Limb (tissue), 2 donors: ENCODE results near the gene TSG101.

Experiments used
- DNase-seq, 2 donors: peaks; one replicate each; pipeline ENCODE4 v3.0.0-alpha.2; 2016; ENCODE audit errors: extremely low spot score in 2 of 2

The TSG101 gene

DNA sequence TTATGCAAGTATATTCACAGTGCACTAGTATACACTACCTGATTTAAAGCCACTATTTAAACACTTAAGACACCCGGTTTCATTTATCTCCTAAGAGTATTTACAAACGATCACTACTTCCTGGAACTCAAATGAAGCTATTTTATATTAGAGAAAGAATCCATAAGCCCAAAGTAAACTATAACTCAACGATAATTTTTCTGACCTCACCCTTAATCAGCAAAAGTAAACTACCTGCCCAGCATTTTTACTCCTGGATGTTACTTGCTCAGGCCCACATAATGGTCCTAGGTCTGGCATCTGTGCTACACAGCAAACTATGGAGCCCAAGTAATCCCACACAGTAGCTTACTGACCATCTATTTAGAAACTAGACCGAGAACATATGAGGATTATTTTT is 33.4 kb downstream of the TSG101 start:
- DNase-seq = no peak

DNA sequence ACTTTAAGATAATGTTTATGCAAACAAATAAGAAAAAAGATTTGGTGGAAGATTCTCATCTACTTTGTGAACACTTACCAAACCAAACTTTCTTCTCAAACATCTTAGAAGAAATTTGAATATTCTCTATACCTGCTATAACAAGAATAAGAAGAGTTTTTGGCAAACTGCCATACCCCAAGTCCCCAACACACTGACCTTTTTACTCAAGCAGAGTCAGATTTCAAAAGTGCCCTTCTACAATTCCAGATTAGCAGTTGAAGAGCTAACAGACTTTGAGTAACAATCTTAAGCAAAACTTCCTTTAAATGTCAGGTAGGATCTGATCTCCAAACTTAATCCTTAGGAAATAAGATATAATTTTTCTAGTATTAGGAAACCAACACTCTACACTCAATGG is 33.9 kb downstream of the TSG101 start:
- DNase-seq = no peak

DNA sequence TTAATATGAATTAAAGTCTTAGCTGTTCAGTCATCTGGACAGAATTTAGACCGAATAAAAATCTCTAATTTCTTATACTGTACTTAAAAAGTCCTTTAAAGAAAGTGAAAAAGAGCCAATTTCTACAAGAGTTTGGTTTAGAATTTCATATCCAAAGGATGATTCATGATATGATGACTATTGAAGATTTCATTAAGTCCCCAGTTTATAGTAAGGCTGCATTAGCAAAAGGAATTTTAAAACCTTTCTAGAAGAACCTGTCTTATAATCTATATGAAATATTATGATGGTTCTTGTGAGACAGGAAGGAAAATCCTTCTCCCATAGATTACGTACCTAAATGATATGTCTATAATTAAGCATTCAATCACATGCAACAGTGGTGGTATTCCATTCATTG is 34.8 kb downstream of the TSG101 start:
- no peak for DNase-seq

DNA sequence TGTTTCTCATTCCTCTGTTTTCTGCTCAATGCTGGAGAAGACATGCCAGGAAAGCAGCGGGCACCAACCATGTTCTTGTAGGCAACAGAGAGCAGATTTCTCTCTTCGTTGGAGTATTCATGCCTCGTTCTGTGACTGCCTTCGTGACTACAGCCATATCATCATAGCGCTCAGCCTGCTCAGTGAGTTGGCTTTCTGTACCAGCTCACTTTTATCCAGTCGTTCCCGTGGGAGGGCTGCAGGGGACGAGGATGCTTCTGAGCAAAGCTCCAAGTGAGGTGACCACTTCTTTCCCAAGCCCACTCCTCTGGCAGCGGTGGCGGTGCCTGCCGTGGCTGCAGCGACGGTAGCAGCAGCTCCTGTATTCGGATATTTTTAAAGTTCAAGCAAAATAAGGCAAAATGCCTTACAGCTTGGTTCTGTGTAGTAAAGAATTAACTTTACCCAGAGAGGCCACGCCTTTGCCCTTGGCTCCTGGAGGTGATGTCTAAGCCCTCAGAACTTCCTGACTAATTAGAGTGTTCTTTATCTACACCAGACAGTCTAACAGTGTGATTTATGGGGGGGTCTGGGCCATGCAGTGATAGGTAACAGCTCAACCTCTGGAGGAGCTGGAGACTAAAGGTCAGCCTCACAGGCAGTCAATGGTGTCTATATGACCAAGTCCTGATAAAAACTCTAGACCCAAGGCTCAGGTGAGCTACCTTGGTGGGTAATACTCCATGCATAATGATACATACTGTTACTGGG is 35.8 kb downstream of the TSG101 start:
- no peak for DNase-seq

DNA sequence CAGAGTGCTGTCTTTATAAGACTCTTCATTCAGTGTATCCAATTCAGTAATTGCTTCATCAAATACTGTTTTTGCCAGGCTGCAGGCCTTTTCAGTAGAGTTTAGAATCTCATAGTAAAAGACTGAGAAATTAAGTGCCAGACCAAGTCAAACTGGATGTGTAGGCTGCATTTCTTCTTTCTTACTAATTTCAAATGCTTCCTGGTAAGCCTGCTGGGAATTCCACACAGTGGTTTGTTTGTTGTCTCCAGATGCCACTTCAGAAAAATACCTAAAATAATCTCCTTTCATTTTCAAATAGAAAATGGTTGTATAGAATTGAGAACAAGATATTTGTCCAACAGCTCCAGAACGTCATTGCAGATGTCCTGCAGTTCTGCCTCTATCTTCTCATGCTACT is 36.4 kb downstream of the TSG101 start:
- no peak for DNase-seq

DNA sequence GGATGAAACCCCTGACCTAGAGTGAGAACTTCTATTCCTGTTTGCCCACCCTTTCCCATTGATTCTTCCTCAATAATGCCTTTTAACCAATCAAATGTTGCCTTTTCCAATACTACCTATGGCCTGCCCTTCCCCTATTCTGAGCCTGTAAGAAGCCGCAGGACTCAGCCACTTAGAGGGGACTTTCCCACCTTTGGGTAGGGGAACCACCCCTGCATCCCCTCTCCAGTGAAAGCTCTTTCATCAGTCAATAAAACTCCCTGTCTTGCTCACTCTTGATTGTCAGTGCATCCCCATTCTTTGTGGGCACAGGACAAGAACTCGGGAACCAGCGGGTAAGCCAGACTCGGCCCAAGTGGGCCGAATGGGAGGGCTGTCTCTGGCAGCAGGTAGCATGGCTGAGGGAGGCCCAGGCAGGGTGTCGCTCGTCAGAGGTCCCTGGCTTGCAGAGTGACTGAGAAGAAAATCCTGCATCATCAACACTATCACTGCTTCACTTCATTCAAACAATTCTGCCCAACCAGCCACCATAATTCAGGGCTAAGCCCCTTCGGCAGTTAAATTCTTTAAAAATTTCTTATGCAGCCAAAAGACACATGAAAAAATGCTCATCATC is 40.7 kb downstream of the TSG101 start:
- no peak for DNase-seq

DNA sequence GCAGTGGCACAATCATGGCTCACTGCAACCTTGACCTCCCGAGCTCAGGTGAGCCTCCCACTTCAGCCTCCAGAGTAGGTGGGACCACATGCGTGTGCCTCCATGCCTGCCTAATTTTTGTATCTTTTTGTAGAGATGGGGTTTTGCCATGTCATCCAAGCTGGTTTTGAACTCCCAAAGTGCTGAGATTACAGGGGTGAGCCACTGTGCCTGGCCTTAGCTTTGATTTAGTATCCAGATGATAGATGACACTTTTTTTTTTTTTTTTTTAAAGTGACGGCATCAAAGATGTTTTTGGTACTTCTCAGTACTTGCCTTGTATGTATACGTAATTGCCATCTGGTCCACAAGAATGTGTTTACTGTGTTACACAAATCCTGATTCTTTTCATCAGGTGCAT is 47.7 kb downstream of the TSG101 start:
- DNase-seq = no peak

DNA sequence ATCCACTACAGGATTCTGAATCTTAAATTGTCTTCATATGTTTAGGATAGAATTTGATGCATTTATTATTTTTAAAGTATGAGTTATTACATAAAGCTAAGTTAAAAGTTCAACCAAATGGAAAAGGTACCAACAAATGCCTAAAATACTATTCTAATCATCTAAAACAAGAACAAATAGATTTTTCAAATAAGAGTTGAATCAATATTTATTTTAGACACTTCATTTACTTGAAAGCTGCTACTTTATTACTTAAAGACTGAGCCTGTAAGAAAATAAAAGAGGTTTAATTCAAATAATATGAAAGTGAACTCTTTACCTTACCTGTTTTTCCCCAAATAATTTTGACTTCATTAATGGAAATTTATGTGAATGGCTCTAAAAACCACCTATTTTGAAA is 54.2 kb downstream of the TSG101 start:
- DNase-seq = no peak

DNA sequence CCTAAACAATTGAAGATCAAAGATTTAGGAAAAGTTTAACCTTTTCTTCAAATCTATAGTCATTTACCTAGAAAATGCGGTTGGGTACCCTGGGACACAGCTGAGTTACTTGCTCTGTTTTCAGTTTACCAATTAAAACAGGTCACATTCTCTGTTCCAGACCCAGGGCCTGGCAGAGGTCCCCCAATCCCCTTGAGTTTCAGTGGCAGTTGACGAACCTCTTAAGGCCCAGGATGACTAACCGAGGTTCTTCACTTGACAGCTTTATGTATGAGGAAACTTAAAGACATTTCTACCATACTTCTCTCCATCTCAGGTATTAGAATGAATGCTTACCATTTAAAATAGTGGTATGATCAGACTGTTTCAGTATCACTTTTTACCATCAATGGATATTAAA is 54.7 kb downstream of the TSG101 start:
- no peak for DNase-seq

DNA sequence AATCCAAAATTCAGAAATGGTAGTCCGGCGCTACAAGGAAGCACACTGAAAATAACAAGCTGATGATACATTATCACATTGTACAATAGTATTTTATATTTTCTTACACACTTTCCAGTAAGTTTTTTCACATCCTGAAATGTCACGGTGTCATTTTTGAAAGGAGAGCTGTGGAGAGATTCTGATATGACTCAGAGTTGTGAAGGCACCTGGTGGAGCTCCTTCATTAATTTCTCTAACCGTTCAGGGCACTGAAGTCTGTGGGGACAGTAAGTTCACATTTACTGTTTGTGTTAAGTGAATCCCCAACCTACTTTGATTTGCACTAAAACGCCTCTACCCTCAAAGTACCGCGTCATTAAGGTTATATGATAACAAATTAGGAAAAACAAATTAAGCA is 57.8 kb downstream of the TSG101 start:
- DNase-seq = no peak

DNA sequence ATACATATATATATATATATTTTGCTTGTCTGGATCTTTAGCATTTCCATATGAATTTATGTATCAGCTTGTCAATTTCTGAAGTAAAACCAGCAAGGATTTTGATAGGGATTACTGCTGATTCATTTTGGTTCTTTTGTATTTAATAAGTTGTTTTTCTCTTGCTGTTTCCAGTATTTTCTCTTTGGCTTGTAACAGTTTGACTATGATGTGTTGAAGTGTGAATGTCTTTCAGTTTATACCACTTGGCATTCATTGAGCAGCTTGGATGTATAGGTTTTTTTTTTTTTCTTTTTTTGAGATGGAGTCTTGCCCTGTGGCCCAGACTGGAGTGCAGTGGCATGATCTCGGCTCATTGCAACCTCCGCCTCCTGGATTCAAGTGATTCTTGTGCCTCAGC is 58.7 kb downstream of the TSG101 start:
- no peak for DNase-seq

DNA sequence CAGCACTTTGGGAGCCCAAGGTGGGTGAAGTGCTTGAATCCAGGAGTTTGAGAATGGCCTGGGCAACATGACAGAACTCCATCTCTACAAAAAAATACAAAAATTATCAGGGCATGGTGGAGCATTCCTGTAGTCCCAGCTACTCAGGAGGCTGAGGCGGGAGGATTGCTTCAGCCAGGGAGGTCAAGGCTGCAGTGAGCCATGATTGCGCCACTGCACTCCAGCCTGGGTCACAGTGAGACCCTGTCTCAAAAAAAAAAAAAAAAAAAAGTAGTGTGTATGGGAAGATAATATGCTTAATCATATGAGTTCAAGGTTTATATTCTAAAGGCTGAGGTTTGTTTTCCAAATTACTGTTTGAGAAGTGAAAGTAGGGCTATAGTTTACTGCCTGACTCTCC is 60.3 kb downstream of the TSG101 start:
- DNase-seq = no peak

DNA sequence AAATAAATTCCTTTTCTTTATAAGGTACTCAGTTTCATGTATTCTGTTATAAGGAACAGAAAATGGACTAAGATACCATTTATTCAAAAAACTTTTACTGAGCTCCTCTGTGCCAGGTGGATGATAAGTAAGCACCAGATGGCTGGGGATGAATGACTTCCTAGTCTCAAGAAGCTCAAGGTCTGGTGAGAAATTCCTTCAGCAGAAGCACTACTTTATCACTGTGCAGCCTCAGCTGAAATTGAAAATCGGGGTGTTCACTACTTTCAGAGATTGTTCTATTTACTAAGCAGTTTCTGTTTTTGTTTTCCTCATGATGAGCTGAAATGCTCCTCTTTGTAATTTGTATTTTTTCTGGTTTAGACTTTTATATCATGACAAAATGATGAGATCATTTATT is 63.3 kb downstream of the TSG101 start:
- no peak for DNase-seq

DNA sequence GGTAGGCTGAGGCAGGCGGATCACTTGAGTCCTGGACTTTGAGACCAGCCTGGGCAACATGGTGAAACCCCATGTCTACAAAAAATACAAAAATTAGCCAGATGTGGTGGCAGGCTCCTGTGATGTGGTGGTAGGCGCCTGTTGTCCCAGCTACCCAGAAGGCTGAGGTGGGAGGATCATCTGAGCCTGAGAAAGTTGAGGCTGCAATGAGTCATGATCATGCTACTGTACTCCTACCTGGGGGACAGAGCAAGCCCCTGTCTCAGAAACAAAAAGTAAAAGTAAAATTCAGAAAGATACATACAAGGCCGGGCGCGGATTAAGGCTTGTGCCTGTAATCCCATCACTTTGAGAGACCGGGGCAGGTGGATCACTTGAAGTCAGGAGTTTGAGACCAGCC is 64.8 kb downstream of the TSG101 start:
- DNase-seq = no peak

DNA sequence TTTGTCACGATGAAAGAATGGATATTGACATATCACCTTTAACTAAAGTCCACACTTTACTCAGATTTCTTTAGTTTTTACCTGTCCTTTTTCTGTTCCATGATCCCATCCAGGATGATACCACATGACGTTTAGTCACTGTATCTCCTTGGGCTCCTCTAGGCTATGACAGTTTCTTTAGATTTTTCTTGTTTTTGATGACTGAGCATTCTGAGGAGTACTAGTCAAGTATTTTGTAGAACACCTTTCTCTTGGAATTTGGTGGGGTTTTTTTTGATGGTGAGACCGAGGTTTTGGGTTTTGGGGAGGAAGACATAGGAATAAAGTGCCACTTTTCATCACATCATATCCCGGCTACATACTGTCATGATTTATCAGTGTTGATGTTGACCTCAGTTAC is 67.1 kb downstream of the TSG101 start:
- no peak for DNase-seq

DNA sequence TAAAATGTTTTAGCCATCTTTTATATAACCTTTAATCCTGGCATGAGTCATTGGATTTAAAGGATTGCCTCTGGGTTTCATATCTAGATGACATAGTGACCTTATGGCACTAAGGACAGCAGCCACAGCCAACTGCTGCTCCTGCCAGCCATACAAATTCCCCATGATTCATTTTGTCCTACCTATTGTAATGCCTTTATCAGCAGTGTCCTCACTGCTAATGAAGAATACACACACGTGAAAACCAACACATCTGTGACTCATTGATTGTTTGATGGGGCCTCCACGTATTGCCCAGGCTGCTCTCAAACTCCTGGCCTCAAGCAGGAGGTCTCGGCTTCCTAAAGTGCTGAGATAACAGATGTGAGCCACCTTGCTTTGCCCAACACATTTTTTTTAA is 69.3 kb downstream of the TSG101 start:
- DNase-seq = no peak

DNA sequence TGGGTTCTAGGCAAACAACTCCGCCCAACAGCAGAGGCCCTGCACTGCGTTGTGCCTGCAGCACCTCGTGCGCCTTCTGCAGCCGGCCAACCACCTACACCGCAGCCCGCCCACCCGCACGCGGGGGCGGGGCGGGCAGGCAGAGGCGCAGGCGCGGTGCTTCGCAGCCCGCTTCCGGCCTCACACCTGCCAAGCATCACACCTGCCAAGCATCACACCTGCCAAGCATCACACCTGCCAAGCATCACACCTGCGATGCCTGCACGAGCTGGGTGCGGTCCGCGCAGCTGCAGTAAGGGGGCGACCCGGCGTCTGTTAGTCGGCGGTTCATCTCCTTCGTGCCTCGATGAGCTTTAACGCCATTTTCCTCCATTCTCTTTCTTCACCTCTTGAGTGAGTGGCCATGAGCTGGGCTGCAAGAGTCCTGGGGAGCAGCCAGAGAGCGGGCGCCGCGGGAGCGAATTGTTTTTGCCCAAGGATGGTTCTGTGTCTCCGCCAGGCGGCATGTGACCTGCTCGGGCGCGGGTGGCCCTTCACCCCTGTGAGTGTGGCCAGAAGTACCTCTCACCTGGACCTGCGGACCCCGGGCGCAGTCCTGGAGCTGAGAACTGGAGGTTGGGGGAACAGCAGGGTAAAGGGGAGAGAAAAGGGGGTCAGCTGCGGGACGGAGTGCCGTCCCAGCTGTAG is 70.9 kb downstream of the TSG101 start, which contains the start of gene LDHAL6A:
LDHAL6A (plus strand) TSS at position 171 of the 687 bp plus-strand sequence. CDS start 825 bp downstream, outside the sequence.
- DNase-seq = no peak

DNA sequence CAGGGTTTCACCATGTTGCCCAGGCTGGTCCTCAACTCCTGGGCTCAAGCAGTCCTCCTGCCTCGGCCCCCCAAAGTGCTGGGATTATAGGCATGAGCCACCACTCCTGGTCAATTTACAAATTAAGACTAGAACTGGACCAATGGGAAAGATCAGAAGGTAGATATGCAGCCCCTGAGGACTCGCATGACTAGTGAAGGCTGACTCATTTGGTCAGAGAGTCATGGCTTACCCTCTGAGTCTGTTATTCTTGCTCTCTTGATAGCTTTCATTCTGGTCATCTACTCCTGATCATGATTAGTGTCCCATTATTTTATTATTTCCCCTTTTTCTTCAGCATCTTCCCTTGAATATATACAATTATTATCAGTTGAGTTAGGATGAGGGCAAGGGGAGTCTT is 73.8 kb downstream of the TSG101 start:
- DNase-seq = no peak

DNA sequence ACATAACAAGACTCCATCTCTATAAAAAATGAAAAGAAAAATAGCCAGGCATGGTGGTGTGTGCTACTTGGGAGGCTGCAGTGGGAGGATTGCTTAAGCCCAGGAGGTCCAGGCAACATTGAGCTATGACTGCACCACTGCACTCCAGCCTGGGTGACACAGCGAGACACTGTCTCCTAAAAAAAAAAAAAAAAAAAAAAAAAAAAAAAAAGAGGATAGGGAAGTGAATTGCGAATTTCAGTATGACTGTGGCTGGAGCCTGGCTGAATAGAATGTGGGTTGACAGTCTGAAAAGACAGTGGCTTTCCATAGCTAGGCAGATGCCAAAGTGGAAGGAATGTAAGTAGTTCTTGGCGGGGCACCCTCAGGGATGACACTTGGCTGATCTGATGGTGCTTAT is 77.5 kb downstream of the TSG101 start:
- DNase-seq = no peak

DNA sequence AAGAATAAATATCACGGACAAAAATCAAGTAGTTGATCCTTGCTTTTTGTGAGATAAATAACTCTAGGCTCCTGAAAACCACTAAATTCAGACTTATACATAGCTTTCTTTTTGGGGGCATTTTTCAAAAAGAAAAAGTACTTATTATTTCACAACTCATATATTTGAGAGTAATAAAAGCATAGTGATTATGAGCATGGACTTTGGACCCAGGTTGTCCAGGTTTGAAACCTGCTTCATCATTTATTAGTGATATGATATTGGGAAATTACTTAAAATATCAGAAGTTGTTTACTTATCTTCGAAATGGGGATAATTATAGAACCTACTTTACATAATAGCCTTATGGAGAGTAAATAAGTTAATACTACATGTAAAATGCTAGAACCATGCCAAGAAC is 88.1 kb downstream of the TSG101 start:
- DNase-seq = no peak
